Activated CD8-positive, alpha-beta T cell treated with anti-CD3 and anti-CD28 coated beads, Interleukin-2, amount 10 ng/mL, durations not matched to agents 7 days and 5 days (primary cell): ENCODE results near the gene COL12A1. TPM values are rescaled to one million over a fixed set of nuclear protein-coding genes. Genes with fewer than 3 reads are reported as not detected.

Experiments used
- ATAC-seq: fragments of 150-1000 bp; cut with Tn5 transposase; one replicate; pipeline ENCODE4 v1.10.0; 2021; ENCODE audit warnings: moderate library complexity
- CTCF ChIA-PET: fragments of 350-600 bp; sonication (Branson Sonifier 250); formaldehyde crosslinking; loops from one replicate; lab custom pipeline; 2021; ENCODE audit warnings: antibody characterized with exemption; lab: Charles Lee
- POLR2A ChIA-PET: fragments of 350-600 bp; sonication (Branson Sonifier 250); formaldehyde crosslinking; loops from one replicate; lab custom pipeline; 2021; ENCODE audit warnings: antibody characterized with exemption; lab: Charles Lee
- DNase-seq: peaks from one replicate; pipeline ENCODE4 v3.0.0-alpha.2; 2020
- H3K27ac Mint-ChIP-seq: one replicate; pipeline ENCODE4 v1.8.0; 2021; ENCODE audit warnings: mild to moderate bottlenecking, mixed read lengths
- H3K27me3 Mint-ChIP-seq: one replicate; pipeline ENCODE4 v1.8.0; 2021; ENCODE audit warnings: low read depth, mixed read lengths
- H3K36me3 Mint-ChIP-seq: one replicate; pipeline ENCODE4 v1.8.0; 2021; ENCODE audit warnings: low read depth, mixed read lengths
- H3K4me1 Mint-ChIP-seq: one replicate; pipeline ENCODE4 v1.8.0; 2021; ENCODE audit warnings: low read depth, mixed read lengths
- H3K4me3 Mint-ChIP-seq: one replicate; pipeline ENCODE4 v1.8.0; 2021; ENCODE audit warnings: mild to moderate bottlenecking, mixed read lengths
- H3K9me3 Mint-ChIP-seq: one replicate; pipeline ENCODE4 v1.8.0; 2022; ENCODE audit warnings: mixed read lengths; ENCODE audit not compliant: insufficient read depth
- total RNA-seq, 2 experiments: library from RNA; stranded (reverse); gene quantifications; one replicate each; pipeline ENCODE4 v1.2.3, GENCODE V29; 2021

COL12A1 gene
- total RNA-seq, 2 experiments from 2014 or later, result 0.05 TPM; not detected in 1

DNA sequence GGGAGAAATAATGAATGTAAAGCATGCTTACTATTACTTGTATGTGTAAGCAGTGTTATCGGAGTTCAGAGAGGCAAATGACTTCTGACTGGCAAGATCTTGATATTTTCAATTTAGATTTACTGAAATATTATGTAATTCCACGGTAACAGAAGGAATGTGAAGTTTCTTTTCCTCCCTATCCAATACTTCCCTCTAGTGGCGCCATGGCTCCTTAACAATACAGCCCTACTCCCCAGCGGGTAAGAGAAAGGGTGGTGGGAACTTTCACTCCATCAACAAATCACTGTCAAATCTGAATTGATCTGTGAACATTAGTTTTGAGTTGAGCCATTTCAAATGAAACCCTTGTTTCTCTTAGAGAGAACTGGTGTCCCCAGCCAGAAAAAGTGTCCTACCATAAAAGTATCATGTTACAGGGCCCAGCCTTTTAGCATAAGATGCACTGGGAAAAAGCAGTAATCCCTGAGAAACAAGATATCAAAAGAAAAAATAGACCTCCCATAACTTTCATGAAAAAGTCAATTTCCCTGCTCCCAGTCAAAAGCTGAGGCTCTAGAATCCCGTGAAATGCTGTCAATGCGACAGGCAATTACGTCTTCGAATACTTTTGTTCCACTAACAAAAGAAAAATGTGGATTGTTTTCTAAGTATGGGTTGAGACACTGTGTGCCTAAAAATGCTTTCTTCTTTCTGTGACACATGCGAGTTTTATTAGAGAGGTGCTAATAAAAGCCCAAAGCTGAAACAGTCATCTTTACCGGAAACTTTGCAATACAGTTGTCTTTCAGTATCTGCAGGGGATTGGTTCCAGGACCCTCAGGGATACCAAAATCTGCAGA is 24.9 kb upstream of the COL12A1 start:
- no peaks in the 10 kb centered on the region for H3K4me1 Mint-ChIP-seq
- DNase-seq (no peak), ATAC-seq (no peak)
- POLR2A ChIA-PET, result interaction anchor here (0.6 kb wide), 1 partner anchor 12 kb away, joined by 3 read pairs; no protein-coding TSS in a partner anchor
- H3K9me3 Mint-ChIP-seq, result no peaks in the 10 kb centered on the region
- peaks cover 3% of the 10 kb centered on the region for H3K27me3 Mint-ChIP-seq
- no peaks in the 10 kb centered on the region for H3K36me3 Mint-ChIP-seq
- no peak overlapping the region for H3K4me3 Mint-ChIP-seq
- no peak overlapping the region for H3K27ac Mint-ChIP-seq
- CTCF ChIA-PET, result no interaction called here

DNA sequence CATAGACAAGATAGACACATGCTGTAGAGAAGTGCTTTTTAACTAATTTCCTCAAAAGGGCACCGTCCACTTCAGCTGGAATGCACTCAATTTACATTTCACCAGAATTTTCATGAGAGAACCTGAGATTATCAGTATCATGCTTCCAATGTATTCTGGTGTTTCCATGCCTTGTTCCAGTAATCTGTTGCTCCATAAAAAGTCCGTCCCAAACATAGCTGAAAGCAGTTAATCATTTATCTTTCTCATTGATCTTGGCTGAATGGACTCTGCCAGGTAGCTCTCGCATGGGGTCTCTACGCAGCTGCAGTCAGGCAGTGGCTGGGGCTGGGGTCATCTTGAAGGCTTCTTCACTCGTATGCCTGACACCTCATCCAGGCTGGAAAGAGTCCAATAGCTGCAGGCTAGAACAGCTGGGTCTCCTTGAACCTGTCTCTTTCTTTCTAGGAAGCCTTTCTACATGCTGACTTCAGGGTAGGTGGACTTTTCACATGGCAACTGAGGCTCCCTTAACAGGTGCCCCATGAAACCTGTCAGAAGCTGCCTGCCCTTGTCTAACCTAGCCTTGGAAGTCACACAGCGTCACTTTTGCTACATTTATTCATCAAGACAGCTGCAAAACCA is 18.6 kb upstream of the COL12A1 start:
- H3K27ac Mint-ChIP-seq, result no peak overlapping the region
- H3K36me3 Mint-ChIP-seq, result no peaks in the 10 kb centered on the region
- ChIA-PET POLR2A (no interaction called here), CTCF (interaction anchor here (1.0 to 1.6 kb wide), 3 partner anchors 13 to 15 kb away, joined by 3 to 6 read pairs (median 4); no protein-coding TSS in a partner anchor)
- no peak overlapping the region for H3K4me3 Mint-ChIP-seq
- DNase-seq, result no peak
- H3K4me1 Mint-ChIP-seq, result no peaks in the 10 kb centered on the region
- no peaks in the 10 kb centered on the region for H3K9me3 Mint-ChIP-seq
- H3K27me3 Mint-ChIP-seq, result peaks cover 16% of the 10 kb centered on the region
- ATAC-seq, result no peak

DNA sequence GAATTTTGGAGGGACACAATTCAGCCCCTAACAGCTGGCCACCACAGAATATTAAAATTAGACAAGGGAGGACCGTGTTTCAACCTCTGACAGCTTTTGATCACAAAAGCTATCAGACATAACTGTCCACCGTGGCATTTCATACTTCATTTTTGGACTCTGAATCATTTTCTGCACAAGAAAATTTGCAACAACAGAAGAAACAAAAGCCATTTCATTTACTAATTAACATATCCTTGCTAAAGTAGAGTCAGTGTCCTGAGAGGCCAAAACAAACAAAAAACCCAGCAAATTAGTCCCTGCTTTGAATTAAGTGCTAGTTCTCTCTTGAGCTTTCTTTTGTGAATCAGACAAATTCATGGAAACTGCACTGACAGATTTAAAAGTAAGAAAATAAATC is 17.6 kb upstream of the COL12A1 start:
- no peaks in the 10 kb centered on the region for H3K36me3 Mint-ChIP-seq
- no peak overlapping the region for H3K4me3 Mint-ChIP-seq
- no peak overlapping the region for H3K27ac Mint-ChIP-seq
- no peaks in the 10 kb centered on the region for H3K4me1 Mint-ChIP-seq
- ChIA-PET POLR2A (no interaction called here), CTCF (interaction anchor here (1.6 kb wide), 1 partner anchor 15 kb away, joined by 6 read pairs; no protein-coding TSS in a partner anchor)
- no peak for DNase-seq
- no peak for ATAC-seq
- H3K9me3 Mint-ChIP-seq, result no peaks in the 10 kb centered on the region
- peaks cover 18% of the 10 kb centered on the region for H3K27me3 Mint-ChIP-seq

DNA sequence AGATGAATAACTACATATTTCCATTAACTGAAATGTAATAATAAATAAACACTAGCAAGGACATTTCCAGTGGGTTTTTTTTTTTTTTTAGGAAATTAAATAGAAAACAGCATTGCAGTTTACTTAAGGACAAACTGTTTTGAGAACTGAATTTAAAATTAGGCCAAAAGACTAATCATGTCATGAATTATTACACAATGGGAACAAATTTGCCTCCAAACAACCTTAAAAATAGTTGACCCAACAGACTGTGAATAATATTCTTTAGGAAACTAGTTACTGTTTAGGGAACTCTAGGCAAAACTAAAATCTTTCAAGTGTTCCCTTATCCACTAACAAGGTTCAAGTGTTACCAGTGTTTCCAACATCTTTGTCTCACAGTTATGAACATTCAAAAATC is 16.4 kb upstream of the COL12A1 start:
- Mint-ChIP-seq H3K27ac (no peak overlapping the region), H3K9me3 (no peaks in the 10 kb centered on the region), H3K36me3 (no peaks in the 10 kb centered on the region), H3K4me1 (no peaks in the 10 kb centered on the region), H3K27me3 (peaks cover 24% of the 10 kb centered on the region), H3K4me3 (no peak overlapping the region)
- POLR2A ChIA-PET, result no interaction called here
- no peak for DNase-seq
- CTCF ChIA-PET, result no interaction called here
- no peak for ATAC-seq

DNA sequence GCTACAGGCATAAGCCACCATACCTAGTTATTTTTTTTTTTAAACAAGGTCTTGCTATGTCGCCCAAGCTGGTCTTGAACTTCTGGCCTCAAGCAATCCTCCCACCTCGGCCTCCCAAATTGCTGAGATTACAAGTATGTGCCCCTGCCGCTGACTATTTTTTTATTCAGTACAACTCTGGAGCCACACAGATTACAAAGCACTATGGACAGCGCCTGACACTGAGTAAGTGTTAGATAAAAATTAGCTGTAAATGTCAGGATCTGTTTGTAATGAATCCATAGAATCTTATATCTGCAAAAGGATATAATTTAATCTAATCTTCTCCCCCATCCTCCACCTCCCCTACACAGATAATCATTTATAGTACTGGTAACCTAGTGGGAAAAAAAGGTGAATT is 15.3 kb upstream of the COL12A1 start:
- peaks cover 27% of the 10 kb centered on the region for H3K27me3 Mint-ChIP-seq
- no peaks in the 10 kb centered on the region for H3K4me1 Mint-ChIP-seq

DNA sequence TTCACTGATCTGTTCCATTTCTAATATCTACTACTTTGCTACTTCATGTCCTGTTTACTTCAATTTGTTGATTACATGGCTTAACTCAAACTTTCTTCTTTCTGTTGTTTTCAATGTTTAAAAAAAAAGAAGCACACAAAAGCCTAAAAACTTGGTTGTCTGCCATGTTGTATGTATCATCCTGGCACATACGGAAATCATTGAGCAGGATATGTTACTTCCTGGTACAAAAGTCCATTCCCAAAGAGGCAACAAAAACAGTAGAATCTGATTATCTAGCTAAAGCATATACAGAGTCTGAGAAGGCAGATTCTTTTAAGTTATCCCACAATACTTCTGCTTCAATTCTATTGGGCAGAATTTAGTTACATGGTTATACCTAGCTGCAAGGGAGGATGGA is 14.5 kb upstream of the COL12A1 start:
- DNase-seq (no peak), ATAC-seq (no peak)
- H3K36me3 Mint-ChIP-seq, result no peaks in the 10 kb centered on the region
- no peaks in the 10 kb centered on the region for H3K9me3 Mint-ChIP-seq
- H3K4me3 Mint-ChIP-seq, result no peak overlapping the region
- H3K27me3 Mint-ChIP-seq, result peaks cover 32% of the 10 kb centered on the region
- CTCF ChIA-PET, result interaction anchor here (1.5 to 2.6 kb wide), 2 partner anchors 9 to 11 kb away, joined by 8 to 20 read pairs; no protein-coding TSS in a partner anchor
- POLR2A ChIA-PET, result no interaction called here
- H3K4me1 Mint-ChIP-seq, result no peaks in the 10 kb centered on the region
- H3K27ac Mint-ChIP-seq, result no peak overlapping the region

More for the DNA sequence above, 15.3 kb upstream of the COL12A1 start:
- CTCF ChIA-PET, result interaction anchor here (1.5 to 2.6 kb wide), 2 partner anchors 9 to 12 kb away, joined by 8 to 20 read pairs; no protein-coding TSS in a partner anchor
- Mint-ChIP-seq H3K36me3 (no peaks in the 10 kb centered on the region), H3K4me3 (no peak overlapping the region), H3K9me3 (no peaks in the 10 kb centered on the region), H3K27ac (no peak overlapping the region)
- DNase-seq (no peak), ATAC-seq (no peak)
- POLR2A ChIA-PET, result interaction anchor here (0.7 kb wide), 1 partner anchor 22 kb away, joined by 3 read pairs; the partner anchor contains the start of gene COX7A2

DNA sequence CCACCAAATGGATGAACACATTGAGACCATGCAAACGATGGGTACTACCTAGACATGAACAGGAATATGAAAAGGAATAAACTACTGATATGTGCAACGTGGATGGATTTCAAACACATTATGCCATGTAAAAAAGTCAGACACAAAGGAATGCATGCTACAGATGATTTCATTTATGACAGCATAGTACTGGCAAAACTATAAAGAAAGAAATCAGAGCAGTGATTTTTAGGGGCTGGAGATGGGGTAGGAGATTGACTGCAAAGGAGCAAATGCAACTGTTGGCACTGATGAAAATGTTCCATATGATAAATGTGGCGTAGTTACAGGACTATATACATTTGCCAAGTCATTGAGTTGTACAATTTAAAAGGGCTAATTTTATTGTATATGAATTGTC is 13.4 kb upstream of the COL12A1 start:
- Mint-ChIP-seq H3K27me3 (peaks cover 29% of the 10 kb centered on the region), H3K27ac (no peak overlapping the region), H3K4me1 (no peaks in the 10 kb centered on the region), H3K36me3 (no peaks in the 10 kb centered on the region), H3K9me3 (no peaks in the 10 kb centered on the region), H3K4me3 (no peak overlapping the region)
- ATAC-seq (no peak), DNase-seq (no peak)
- ChIA-PET CTCF (interaction anchor here (2.6 kb wide), 1 partner anchor 10 kb away, joined by 20 read pairs; no protein-coding TSS in a partner anchor), POLR2A (no interaction called here)

DNA sequence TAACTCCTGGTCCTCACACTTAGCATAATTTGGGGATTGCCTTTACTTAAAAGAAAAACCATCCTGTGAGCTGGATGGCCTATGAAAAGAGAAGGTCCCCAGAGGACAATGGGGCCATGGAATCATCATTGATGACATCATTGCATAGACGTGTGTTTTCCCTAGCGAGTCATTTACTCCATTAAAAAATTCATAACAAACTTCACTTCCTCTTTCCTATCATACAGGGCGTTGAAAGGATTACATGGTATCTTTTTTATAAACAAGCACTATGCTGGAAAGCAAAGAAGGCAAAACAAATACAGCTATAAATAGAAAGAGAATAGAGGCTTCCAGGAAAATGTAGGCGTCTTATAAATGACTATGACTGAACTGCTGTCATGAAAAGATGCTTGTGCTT is 11.3 kb upstream of the COL12A1 start:
- Mint-ChIP-seq H3K4me1 (no peaks in the 10 kb centered on the region), H3K4me3 (no peak overlapping the region), H3K27ac (no peak overlapping the region), H3K36me3 (no peaks in the 10 kb centered on the region), H3K27me3 (peaks cover 26% of the 10 kb centered on the region), H3K9me3 (no peaks in the 10 kb centered on the region)
- ChIA-PET POLR2A (no interaction called here), CTCF (interaction anchor here (0.8 to 2.3 kb wide), 4 partner anchors 8 to 310 kb away, joined by 3 to 11 read pairs (median 3); partner anchors contain the start of gene COL12A1)
- DNase-seq, result no peak
- ATAC-seq, result no peak

DNA sequence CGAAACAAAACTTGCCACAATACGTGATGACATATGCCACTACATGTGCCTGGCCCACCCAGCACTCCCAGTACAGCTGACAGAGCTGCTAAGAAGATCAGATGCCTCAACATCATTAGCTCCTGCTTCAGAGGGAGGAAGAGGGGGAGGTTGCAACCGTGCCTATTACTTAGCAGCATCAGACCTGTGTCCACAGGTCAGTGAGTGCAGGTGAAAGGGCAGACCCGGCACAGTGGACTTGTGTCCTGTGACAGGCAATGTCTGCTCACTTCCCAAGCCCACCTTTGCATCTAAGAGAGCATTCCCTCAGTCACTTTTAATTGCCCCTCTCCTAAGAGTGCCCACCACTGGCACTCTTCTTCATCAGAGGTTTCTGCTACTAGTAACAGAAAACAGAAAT is 9.4 kb upstream of the COL12A1 start:
- H3K27me3 Mint-ChIP-seq, result peaks cover 29% of the 10 kb centered on the region
- ChIA-PET POLR2A (no interaction called here), CTCF (no interaction called here)
- H3K4me1 Mint-ChIP-seq, result no peaks in the 10 kb centered on the region
- no peaks in the 10 kb centered on the region for H3K36me3 Mint-ChIP-seq
- no peaks in the 10 kb centered on the region for H3K9me3 Mint-ChIP-seq
- H3K27ac Mint-ChIP-seq, result no peak overlapping the region
- no peak overlapping the region for H3K4me3 Mint-ChIP-seq
- DNase-seq, result no peak
- no peak for ATAC-seq

DNA sequence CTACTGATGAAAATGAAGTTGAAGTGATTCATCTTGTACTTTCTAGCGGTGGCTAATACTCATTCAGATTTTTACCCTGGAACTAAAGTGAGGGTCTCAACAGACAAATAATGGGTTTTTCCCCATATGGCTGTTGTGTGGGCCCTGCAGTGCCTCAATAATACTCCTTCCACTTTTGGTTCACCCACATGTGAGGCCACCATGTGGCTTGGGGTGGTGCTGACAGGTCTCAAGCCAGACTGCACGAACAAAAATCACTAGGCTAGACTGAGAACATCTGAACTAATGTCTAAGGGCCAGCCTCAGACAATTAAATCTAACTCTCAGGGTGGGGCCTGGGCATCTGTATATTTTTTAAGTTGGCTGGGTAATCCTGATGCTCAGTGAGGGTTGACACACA is 7.9 kb upstream of the COL12A1 start:
- peaks cover 32% of the 10 kb centered on the region for H3K27me3 Mint-ChIP-seq
- ChIA-PET CTCF (interaction anchor here (0.9 kb wide), 1 partner anchor 10 kb away, joined by 3 read pairs; no protein-coding TSS in a partner anchor), POLR2A (no interaction called here)
- H3K4me1 Mint-ChIP-seq, result peaks cover 5% of the 10 kb centered on the region
- H3K4me3 Mint-ChIP-seq, result no peak overlapping the region
- ATAC-seq, result no peak
- no peaks in the 10 kb centered on the region for H3K36me3 Mint-ChIP-seq
- no peak overlapping the region for H3K27ac Mint-ChIP-seq
- DNase-seq, result no peak
- no peaks in the 10 kb centered on the region for H3K9me3 Mint-ChIP-seq

DNA sequence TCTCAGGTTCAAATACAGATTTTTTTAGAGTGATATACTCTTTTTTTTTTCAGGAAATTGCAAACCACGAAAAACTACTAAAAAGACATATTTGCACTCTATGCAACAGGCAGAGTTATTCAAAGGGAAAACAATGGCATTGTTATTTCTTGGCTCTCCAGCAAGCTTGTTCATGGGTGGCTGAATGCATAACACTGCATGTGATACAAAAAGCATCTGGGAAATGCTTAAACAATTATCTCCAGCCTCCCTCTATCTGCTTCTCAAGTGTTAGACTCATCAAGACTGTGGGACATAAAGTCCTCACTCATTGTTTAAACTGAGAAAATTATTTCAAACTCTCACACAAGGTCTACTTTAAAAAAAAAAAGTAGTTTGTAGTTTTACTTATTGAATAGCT is 7.3 kb upstream of the COL12A1 start:
- H3K4me3 Mint-ChIP-seq, result no peak overlapping the region
- POLR2A ChIA-PET, result no interaction called here
- CTCF ChIA-PET, result interaction anchor here (0.9 kb wide), 1 partner anchor 9 kb away, joined by 3 read pairs; no protein-coding TSS in a partner anchor

More for the DNA sequence above, 7.3 kb upstream of the COL12A1 start:
- H3K4me1 Mint-ChIP-seq, result peaks cover 10% of the 10 kb centered on the region
- DNase-seq (no peak), ATAC-seq (no peak)
- no peak overlapping the region for H3K27ac Mint-ChIP-seq
- H3K27me3 Mint-ChIP-seq, result peaks cover 36% of the 10 kb centered on the region
- no peaks in the 10 kb centered on the region for H3K9me3 Mint-ChIP-seq
- no peaks in the 10 kb centered on the region for H3K36me3 Mint-ChIP-seq
